ENCODE data around the gene ZNF532. TPM values are rescaled to one million over a fixed set of nuclear protein-coding genes. Genes with fewer than 3 reads are reported as not detected.

ZNF532 gene
- total and polyA plus RNA-seq, 2 donors (not counting 3 experiments of a cell fraction or from before 2014, with no cell fraction given): 42.3 to 70.1 TPM

DNA sequence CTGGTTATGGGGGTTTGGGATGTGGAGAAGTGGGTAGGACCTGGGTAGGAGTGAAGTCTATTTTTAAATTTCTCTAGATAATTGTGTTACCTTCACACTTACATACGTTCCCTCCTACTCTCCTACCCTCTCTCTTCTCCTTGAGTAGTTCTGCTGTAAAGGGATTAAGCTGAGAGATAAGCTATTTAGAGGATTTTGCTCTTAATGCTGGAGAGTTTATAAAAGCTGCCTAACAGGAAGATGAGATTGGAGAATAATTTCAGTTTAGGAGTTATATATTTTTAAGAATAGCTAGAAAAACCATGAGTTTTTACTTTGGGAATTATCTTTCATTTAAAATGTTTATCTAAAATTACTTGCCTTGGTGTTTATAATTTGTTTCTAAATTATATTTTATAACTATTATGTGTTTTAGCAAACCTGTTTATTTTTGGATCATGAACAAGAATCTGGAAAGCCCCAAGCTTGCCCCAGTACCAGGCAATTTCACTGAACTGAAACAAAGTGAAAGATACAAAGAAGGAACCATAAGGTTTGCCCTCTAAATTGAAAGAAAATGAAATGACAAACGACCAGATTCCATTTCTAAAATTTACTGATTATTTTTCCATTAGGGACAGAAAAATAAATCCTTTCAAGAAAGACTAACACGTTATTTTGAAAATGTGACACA, 101.5 kb downstream of the ZNF532 start:
- Histone ChIP-seq H3K27me3 (ENCODE audit: control insufficient read depth in 2 of 2, insufficient read depth in 2 of 2, low read length in 2 of 2) (no peaks in the 10 kb centered on the region), H4K20me1 (replicated peaks; ENCODE audit: control insufficient read depth, extremely low read depth, insufficient read depth, low read length) (no peaks in the 10 kb centered on the region), H2AFZ (ENCODE audit: low read depth, low read length) (no peak overlapping the region), H3K79me2 (ENCODE audit: control insufficient read depth, insufficient read depth, low read length) (no peaks in the 10 kb centered on the region), H3K4me2 (ENCODE audit: insufficient read depth, low read length) (no peak overlapping the region), H3K9ac (replicated peaks; ENCODE audit: extremely low read depth, insufficient read depth, low read length) (no peak overlapping the region), H3K27ac (ENCODE audit: insufficient read depth, low read depth, low read length) (no peak overlapping the region), H3K9me1 (replicated peaks; ENCODE audit: control insufficient read depth, extremely low read depth, insufficient read depth, low read length) (no peaks in the 10 kb centered on the region), H3K4me1 (ENCODE audit: control insufficient read depth, extremely low read depth, insufficient read depth, low read length) (no peaks in the 10 kb centered on the region), H3K9me3 (replicated peaks; ENCODE audit: control insufficient read depth, insufficient read depth, low read length) (no peaks in the 10 kb centered on the region), H3K36me3 (ENCODE audit: control insufficient read depth in 2 of 2, extremely low read depth in 1 of 2, insufficient read depth in 2 of 2, low read length in 2 of 2) (peaks cover 0 to 6% of the 10 kb centered on the region in 2 experiments), H3K4me3 (replicated peaks in 1 of 3; ENCODE audit: insufficient read depth in 1 of 3, low read depth in 1 of 3, low read length in 3 of 3) (no peak overlapping the region)
- no peak for DNase-seq (ENCODE audit: low read depth, low spot score)
- intact Hi-C loops (cut with micrococcal nuclease): no loop called here
- peak; percentile 52 for FAIRE-seq
- POLR2A ChIA-PET: interaction anchor here (0.7 kb wide), 1 partner anchor 76 kb away, joined by 3 read pairs; no protein-coding TSS in a partner anchor
- TF ChIP-seq, protein P1, sequence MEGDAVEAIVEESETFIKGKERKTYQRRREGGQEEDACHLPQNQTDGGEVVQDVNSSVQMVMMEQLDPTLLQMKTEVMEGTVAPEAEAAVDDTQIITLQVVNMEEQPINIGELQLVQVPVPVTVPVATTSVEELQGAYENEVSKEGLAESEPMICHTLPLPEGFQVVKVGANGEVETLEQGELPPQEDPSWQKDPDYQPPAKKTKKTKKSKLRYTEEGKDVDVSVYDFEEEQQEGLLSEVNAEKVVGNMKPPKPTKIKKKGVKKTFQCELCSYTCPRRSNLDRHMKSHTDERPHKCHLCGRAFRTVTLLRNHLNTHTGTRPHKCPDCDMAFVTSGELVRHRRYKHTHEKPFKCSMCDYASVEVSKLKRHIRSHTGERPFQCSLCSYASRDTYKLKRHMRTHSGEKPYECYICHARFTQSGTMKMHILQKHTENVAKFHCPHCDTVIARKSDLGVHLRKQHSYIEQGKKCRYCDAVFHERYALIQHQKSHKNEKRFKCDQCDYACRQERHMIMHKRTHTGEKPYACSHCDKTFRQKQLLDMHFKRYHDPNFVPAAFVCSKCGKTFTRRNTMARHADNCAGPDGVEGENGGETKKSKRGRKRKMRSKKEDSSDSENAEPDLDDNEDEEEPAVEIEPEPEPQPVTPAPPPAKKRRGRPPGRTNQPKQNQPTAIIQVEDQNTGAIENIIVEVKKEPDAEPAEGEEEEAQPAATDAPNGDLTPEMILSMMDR (IDR thresholded peaks at IDR 0.05; ENCODE audit: extremely low read depth in 1 of 2, insufficient read depth in 1 of 2, low read depth in 1 of 2, low read length in 2 of 2): no peak
- TF ChIP-seq GATA2 (IDR thresholded peaks at IDR 0.05; ENCODE audit: insufficient read depth, insufficient read length, low read depth, low read length) (no peak), POLR2A (IDR thresholded peaks at IDR 0.05; ENCODE audit: low read depth, low read length) (no peak), EZH2 (IDR thresholded peaks at IDR 0.05; ENCODE audit: borderline replicate concordance, low read depth, low read length, severe bottlenecking) (no peak), FOS (IDR thresholded peaks at IDR 0.05; ENCODE audit: borderline replicate concordance, insufficient read depth, low read length) (no peak)
- TF ChIP-seq, protein P2, sequence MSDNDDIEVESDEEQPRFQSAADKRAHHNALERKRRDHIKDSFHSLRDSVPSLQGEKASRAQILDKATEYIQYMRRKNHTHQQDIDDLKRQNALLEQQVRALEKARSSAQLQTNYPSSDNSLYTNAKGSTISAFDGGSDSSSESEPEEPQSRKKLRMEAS (IDR thresholded peaks at IDR 0.05; ENCODE audit: insufficient read depth, insufficient read length): no peak
- BruUV-seq (replicated peaks): no TSS peak
- CTCF ChIA-PET: interaction anchor here (0.6 kb wide), 1 partner anchor 502 kb away, joined by 3 read pairs; no protein-coding TSS in a partner anchor
- dilution Hi-C loops (cut with MboI; ENCODE audit: extremely low pct_ligation_motif_present, low sequenced_read_pairs): no loop called here
